Endodermal cell (in vitro differentiated cells): Measurements from ENCODE around the gene ARHGAP33. TPM values are rescaled to one million over a fixed set of nuclear protein-coding genes. Genes with fewer than 3 reads are reported as not detected.
A peak's percentile ranks its signal among the peaks of the same experiment; 100 is the strongest.

Source experiments
- DNase-seq: peaks from one replicate; pipeline ENCODE4 v3.0.0-alpha.2; 2017
- H3K27ac ChIP-seq: 2 replicates; pipeline ENCODE4 v1.5.1; 2013; ENCODE audit warnings: mild to moderate bottlenecking, low read depth, low read length, moderate library complexity
- H3K27me3 ChIP-seq: 2 replicates; pipeline ENCODE4 v1.6.1; 2013; ENCODE audit warnings: mild to moderate bottlenecking, low read length, moderate library complexity; ENCODE audit not compliant: insufficient read depth, control insufficient read depth, poor library complexity, severe bottlenecking
- H3K36me3 ChIP-seq: 2 replicates; pipeline ENCODE4 v1.7.0; 2013; ENCODE audit warnings: mild to moderate bottlenecking, low read length, moderate library complexity; ENCODE audit not compliant: control insufficient read depth, insufficient read depth
- H3K4me1 ChIP-seq: one replicate; pipeline ENCODE4 v1.7.0; 2013; ENCODE audit warnings: low read length; ENCODE audit not compliant: control insufficient read depth, insufficient read depth
- H3K4me3 ChIP-seq: 2 replicates; pipeline ENCODE4 v1.5.1; 2013; ENCODE audit warnings: mild to moderate bottlenecking, low read length, moderate library complexity
- H3K9ac ChIP-seq: 2 replicates; pipeline ENCODE4 v1.6.1; 2013; ENCODE audit warnings: mild to moderate bottlenecking, low read length, moderate library complexity; ENCODE audit not compliant: poor library complexity, severe bottlenecking; ENCODE audit errors: extremely low read depth
- H3K9me3 ChIP-seq: 2 replicates; pipeline ENCODE4 v1.6.1; 2013; ENCODE audit warnings: mild to moderate bottlenecking, low read length, moderate library complexity; ENCODE audit not compliant: control insufficient read depth
- H3K27ac Mint-ChIP-seq: 2 replicates; pipeline ENCODE4 v1.8.0; 2020; ENCODE audit warnings: mixed read lengths
- H3K27me3 Mint-ChIP-seq: 2 replicates; pipeline ENCODE4 v1.8.0; 2021; ENCODE audit warnings: mild to moderate bottlenecking, mixed read lengths; ENCODE audit not compliant: insufficient read depth
- H3K36me3 Mint-ChIP-seq: 2 replicates; pipeline ENCODE4 v1.8.0; 2020; ENCODE audit warnings: low read depth, mixed read lengths
- H3K4me1 Mint-ChIP-seq: 2 replicates; pipeline ENCODE4 v1.8.0; 2020; ENCODE audit warnings: mixed read lengths
- H3K4me3 Mint-ChIP-seq: 2 replicates; pipeline ENCODE4 v1.8.0; 2020; ENCODE audit warnings: mild to moderate bottlenecking, moderate library complexity, mixed read lengths
- H3K9me3 Mint-ChIP-seq: 2 replicates; pipeline ENCODE4 v1.8.0; 2020; ENCODE audit warnings: mild to moderate bottlenecking, mixed read lengths
- WGBS, 2 experiments: methylation state at CpG; one replicate each; pipeline versions ENCODE4 v1.1.5 to v1.1.7; 2013; ENCODE audit warnings: missing lambda C conversion rate in 2 of 2, mixed read lengths in 1 of 2; ENCODE audit not compliant: insufficient coverage in 1 of 2, insufficient read length in 1 of 2; 5-methylcytosine and 5-hydroxymethylcytosine counted together
- total RNA-seq, 2 donors: library from RNA; stranded (reverse); fragmentation: NEBNext Ultra II Directional in 1 of 2; extraction: Animal tissue kit (Norgen Biotek cat#: 25700) in 1 of 2; gene quantifications; 2 replicates in 1 of 2; 3 replicates in 1 of 2; pipeline ENCODE4 v1.2.1, GENCODE V29; 2021
- TF ChIP-seq, protein P1 (sequence below): fragments of 200-600 bp; sonication (generic); conservative IDR thresholded peaks from 2 replicates; pipeline ENCODE4 v1.5.0; 2021; ENCODE audit warnings: antibody characterized with exemption, mild to moderate bottlenecking

ARHGAP33 gene
- total RNA-seq, 2 donors from 2014 or later = 12.7 to 15.0 TPM

DNA sequence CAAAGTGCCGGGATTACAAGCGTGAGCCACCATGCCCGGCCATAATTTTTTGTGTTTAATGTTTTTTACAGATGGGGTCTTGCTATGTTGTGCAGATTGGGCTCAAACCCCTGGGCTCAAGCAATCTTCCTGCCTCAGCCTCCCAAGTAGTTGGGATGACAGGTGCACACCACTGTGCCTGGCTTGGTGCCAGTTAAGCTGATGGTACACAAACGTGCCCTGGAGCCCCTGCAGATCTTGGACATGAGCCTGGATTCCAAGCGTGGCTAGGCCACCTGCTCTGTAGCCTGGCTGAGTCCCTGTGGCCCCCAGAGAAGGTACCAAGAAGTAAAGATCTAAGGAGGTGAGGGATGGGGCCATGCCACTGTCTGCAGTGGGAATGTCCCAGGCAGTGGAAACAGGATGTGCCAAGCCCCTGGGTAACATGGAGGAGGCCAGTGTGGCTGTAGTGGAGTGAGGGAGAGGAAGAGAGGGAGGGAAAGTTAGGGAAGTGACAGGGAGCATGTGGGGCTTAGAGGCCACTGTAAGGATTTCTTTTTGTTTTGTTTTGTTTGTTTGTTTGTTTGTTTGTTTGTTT, 30.2 kb downstream of the ARHGAP33 start:
- Histone ChIP-seq H3K27me3 (no peaks in the 10 kb centered on the region), H3K27ac (no peak overlapping the region), H3K4me3 (no peak overlapping the region), H3K9me3 (no peaks in the 10 kb centered on the region), H3K9ac (no peak overlapping the region), H3K4me1 (no peaks in the 10 kb centered on the region), H3K36me3 (no peaks in the 10 kb centered on the region)
- TF ChIP-seq, protein P1, sequence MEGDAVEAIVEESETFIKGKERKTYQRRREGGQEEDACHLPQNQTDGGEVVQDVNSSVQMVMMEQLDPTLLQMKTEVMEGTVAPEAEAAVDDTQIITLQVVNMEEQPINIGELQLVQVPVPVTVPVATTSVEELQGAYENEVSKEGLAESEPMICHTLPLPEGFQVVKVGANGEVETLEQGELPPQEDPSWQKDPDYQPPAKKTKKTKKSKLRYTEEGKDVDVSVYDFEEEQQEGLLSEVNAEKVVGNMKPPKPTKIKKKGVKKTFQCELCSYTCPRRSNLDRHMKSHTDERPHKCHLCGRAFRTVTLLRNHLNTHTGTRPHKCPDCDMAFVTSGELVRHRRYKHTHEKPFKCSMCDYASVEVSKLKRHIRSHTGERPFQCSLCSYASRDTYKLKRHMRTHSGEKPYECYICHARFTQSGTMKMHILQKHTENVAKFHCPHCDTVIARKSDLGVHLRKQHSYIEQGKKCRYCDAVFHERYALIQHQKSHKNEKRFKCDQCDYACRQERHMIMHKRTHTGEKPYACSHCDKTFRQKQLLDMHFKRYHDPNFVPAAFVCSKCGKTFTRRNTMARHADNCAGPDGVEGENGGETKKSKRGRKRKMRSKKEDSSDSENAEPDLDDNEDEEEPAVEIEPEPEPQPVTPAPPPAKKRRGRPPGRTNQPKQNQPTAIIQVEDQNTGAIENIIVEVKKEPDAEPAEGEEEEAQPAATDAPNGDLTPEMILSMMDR = no peak
- Mint-ChIP-seq H3K27ac (no peak overlapping the region), H3K36me3 (no peaks in the 10 kb centered on the region), H3K4me1 (no peaks in the 10 kb centered on the region), H3K9me3 (no peaks in the 10 kb centered on the region), H3K4me3 (no peak overlapping the region), H3K27me3 (peaks cover 6% of the 10 kb centered on the region)
- DNase-seq = no peak
- 78 to 84% methylated on average over 5 of the region's 5 CpGs for WGBS, 2 experiments

DNA sequence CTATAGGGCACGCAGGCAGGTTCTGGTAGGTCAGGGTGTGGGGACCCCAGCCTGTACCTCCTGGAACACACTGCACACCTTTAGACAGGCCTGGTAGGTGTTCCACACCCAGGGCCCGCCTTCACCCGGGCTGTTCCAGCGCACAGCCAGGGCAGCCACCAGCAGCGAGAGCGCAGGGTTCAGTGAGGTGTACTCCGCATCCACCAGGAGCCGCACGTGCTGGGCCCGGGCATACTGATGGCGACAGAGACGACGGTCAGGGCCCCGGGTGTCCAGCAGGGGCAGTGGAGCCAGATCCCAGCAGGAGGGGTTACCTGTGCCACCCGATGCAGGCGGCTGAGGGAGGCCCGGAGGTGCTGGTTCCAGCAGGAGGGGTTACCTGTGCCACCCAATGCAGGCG, 31.2 kb downstream of the ARHGAP33 start:
- no peak overlapping the region for H3K4me3 ChIP-seq
- no peak overlapping the region for H3K9ac ChIP-seq
- Mint-ChIP-seq H3K27ac (no peak overlapping the region), H3K4me3 (no peak overlapping the region), H3K36me3 (no peaks in the 10 kb centered on the region), H3K27me3 (peaks cover 7% of the 10 kb centered on the region), H3K9me3 (no peaks in the 10 kb centered on the region), H3K4me1 (peaks cover 1% of the 10 kb centered on the region)
- no peak for DNase-seq
- no peaks in the 10 kb centered on the region for H3K4me1 ChIP-seq
- no peak overlapping the region for H3K27ac ChIP-seq
- H3K27me3 ChIP-seq = no peaks in the 10 kb centered on the region
- H3K9me3 ChIP-seq = no peaks in the 10 kb centered on the region
- WGBS, 2 experiments = 88 to 89% methylated on average over 16 to 18 of the region's 18 CpGs
- no peaks in the 10 kb centered on the region for H3K36me3 ChIP-seq
- TF ChIP-seq, protein P1 = peak; percentile 23

DNA sequence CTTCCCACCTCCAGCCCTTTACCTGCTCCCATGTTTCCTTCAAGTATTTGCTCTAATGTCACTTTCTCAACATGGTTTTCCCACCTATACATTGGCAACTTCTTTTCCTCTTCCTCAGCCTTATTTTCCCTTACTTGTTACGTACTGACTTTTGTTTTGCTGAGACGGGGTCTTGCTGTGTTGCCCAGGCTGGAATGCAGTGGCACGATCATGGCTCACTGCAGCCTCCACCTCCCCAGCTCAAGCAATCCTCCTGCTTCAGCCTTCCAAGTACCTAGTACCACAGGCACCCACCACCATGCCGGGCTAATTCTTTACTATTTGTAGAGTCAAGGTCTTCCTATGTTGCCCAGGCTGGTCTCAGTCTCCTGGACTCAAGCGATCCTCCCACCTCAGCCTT, 32.3 kb downstream of the ARHGAP33 start:
- TF ChIP-seq, protein P1 = no peak
- Mint-ChIP-seq H3K9me3 (no peaks in the 10 kb centered on the region), H3K4me1 (peaks cover 3% of the 10 kb centered on the region), H3K27me3 (peaks cover 8% of the 10 kb centered on the region), H3K4me3 (no peak overlapping the region), H3K27ac (no peak overlapping the region), H3K36me3 (no peaks in the 10 kb centered on the region)
- Histone ChIP-seq H3K27ac (no peak overlapping the region), H3K27me3 (no peaks in the 10 kb centered on the region), H3K9ac (no peak overlapping the region), H3K4me1 (no peaks in the 10 kb centered on the region), H3K4me3 (no peak overlapping the region), H3K9me3 (no peaks in the 10 kb centered on the region), H3K36me3 (no peaks in the 10 kb centered on the region)
- WGBS, 2 experiments = 89 to 91% methylated on average over 5 of the region's 5 CpGs
- no peak for DNase-seq
